Fibroblast of lung (primary cell): Measurements from ENCODE around the gene HAAO. TPM values are rescaled to one million over a fixed set of nuclear protein-coding genes. Genes with fewer than 3 reads are reported as not detected.

Source experiments
- DNase-seq, 2 donors: peaks; one replicate each; pipeline versions ENCODE4 v3.0.0 to v3.0.0-alpha.2; 2010; ENCODE audit warnings: low read depth in 2 of 2
- H2AFZ ChIP-seq: 2 replicates; pipeline ENCODE4 v1.5.1; 2012; ENCODE audit warnings: low read length, control low read depth, inconsistent platforms
- H3K27ac ChIP-seq: 2 replicates; pipeline ENCODE4 v1.5.1; 2011; ENCODE audit warnings: low read length, control low read depth; ENCODE audit not compliant: insufficient read depth
- H3K27me3 ChIP-seq: 2 replicates; pipeline ENCODE4 v1.5.1; 2011; ENCODE audit warnings: mild to moderate bottlenecking, low read length; ENCODE audit not compliant: control insufficient read depth, insufficient read depth
- H3K36me3 ChIP-seq: 2 replicates; pipeline ENCODE4 v1.5.1; 2011; ENCODE audit warnings: low read length; ENCODE audit not compliant: control insufficient read depth, insufficient read depth
- H3K4me1 ChIP-seq: 2 replicates; pipeline ENCODE4 v1.5.1; 2011; ENCODE audit warnings: low read length; ENCODE audit not compliant: control insufficient read depth, insufficient read depth; ENCODE audit errors: extremely low read depth
- H3K4me2 ChIP-seq: 2 replicates; pipeline ENCODE4 v1.5.1; 2011; ENCODE audit warnings: low read length, control low read depth; ENCODE audit not compliant: insufficient read depth; ENCODE audit errors: extremely low read depth
- H3K4me3 ChIP-seq, 4 experiments: fragments of 200-600 bp in 1 of 4; sonication (generic) in 1 of 4; replicated peaks in 1 of 4; 2 replicates each; pipeline ENCODE4 v1.5.1; 2011 to 2016; ENCODE audit warnings: low read length in 4 of 4, low read depth in 3 of 4, mild to moderate bottlenecking in 3 of 4, control low read depth in 2 of 4, inconsistent platforms in 1 of 4, mixed read lengths in 1 of 4; ENCODE audit not compliant: insufficient read depth in 1 of 4; ENCODE audit errors: control extremely low read depth in 1 of 4
- H3K79me2 ChIP-seq: 2 replicates; pipeline ENCODE4 v1.5.1; 2012; ENCODE audit warnings: mild to moderate bottlenecking, low read length, inconsistent platforms; ENCODE audit not compliant: control insufficient read depth, insufficient read depth
- H3K9ac ChIP-seq: 2 replicates; pipeline ENCODE4 v1.5.1; 2011; ENCODE audit warnings: mild to moderate bottlenecking, low read length, control low read depth; ENCODE audit not compliant: insufficient read depth
- H3K9me3 ChIP-seq: 2 replicates; pipeline ENCODE4 v1.5.1; 2012; ENCODE audit warnings: low read depth, low read length; ENCODE audit not compliant: control insufficient read depth, insufficient read depth
- H4K20me1 ChIP-seq: 2 replicates; pipeline ENCODE4 v1.5.1; 2011; ENCODE audit warnings: low read length; ENCODE audit not compliant: control insufficient read depth, insufficient read depth; ENCODE audit errors: extremely low read depth
- EZH2 ChIP-seq: IDR thresholded peaks from 2 replicates; pipeline ENCODE4 v1.5.1; 2012; ENCODE audit warnings: low read length, control low read depth, mild to moderate bottlenecking; ENCODE audit errors: missing control alignments
- polyA plus RNA-seq, 2 donors: library from polyadenylated mRNA; depleted of rRNA in 1 of 2; stranded (reverse) in 1 of 2; unstranded in 1 of 2; fragments of >200 nt; gene quantifications; 2 replicates each; pipeline ENCODE4 v1.2.1, GENCODE V29; 2011 to 2012; ENCODE audit warnings: missing spikeins in 1 of 2
- total RNA-seq: library from RNA; depleted of rRNA; stranded (reverse); fragments of >200 nt; gene quantifications from 2 replicates; pipeline ENCODE4 v1.2.1, GENCODE V29; 2014
- TF ChIP-seq, protein P1 (sequence below), 2 donors: IDR thresholded peaks in 1 of 2; conservative IDR thresholded peaks in 1 of 2; 1 replicate in 1 of 2; 2 replicates in 1 of 2; pipeline ENCODE4 v1.5.1; 2011 to 2012; ENCODE audit warnings: low read length in 2 of 2, control low read depth in 1 of 2, inconsistent platforms in 1 of 2, low read depth in 1 of 2, mild to moderate bottlenecking in 1 of 2

The HAAO gene
- total and polyA plus RNA-seq, 2 donors (not counting 1 experiment from before 2014, with no cell fraction given), result 0.58 to 4.1 TPM

DNA sequence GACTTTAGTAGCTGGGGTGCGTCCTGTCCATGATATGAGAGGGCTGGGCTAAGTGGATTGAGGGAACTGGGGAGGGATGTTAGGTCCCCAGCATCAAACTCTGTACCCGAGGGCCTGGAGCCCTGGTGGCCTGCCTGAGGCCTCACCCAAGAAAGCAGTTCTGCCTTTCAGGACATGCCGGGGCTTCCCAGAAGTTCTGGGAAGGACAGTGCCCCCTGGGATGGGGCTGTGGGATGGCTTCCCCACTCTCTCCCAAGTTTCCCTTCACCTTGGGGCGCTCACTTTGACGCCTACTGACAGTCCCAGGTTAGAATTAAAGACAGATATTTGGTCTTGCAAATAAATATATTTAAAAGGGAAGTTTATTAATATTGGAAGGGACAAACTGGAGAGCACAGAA is 30.2 kb downstream of the HAAO start:
- Histone ChIP-seq H3K36me3 (no peaks in the 10 kb centered on the region), H3K27ac (no peak overlapping the region), H3K4me2 (no peak overlapping the region), H3K9me3 (no peaks in the 10 kb centered on the region), H2AFZ (no peak overlapping the region), H4K20me1 (no peaks in the 10 kb centered on the region), H3K79me2 (no peaks in the 10 kb centered on the region), H3K27me3 (no peaks in the 10 kb centered on the region), H3K4me1 (no peaks in the 10 kb centered on the region), H3K9ac (no peak overlapping the region), H3K4me3 (no peak overlapping the region)
- TF ChIP-seq, protein P1, sequence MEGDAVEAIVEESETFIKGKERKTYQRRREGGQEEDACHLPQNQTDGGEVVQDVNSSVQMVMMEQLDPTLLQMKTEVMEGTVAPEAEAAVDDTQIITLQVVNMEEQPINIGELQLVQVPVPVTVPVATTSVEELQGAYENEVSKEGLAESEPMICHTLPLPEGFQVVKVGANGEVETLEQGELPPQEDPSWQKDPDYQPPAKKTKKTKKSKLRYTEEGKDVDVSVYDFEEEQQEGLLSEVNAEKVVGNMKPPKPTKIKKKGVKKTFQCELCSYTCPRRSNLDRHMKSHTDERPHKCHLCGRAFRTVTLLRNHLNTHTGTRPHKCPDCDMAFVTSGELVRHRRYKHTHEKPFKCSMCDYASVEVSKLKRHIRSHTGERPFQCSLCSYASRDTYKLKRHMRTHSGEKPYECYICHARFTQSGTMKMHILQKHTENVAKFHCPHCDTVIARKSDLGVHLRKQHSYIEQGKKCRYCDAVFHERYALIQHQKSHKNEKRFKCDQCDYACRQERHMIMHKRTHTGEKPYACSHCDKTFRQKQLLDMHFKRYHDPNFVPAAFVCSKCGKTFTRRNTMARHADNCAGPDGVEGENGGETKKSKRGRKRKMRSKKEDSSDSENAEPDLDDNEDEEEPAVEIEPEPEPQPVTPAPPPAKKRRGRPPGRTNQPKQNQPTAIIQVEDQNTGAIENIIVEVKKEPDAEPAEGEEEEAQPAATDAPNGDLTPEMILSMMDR (conservative IDR thresholded peaks at IDR 0.05 in 1 of 2, IDR thresholded peaks at IDR 0.05 in 1 of 2; ENCODE audit: low read depth in 1 of 2, low read length in 2 of 2), result no peak
- no peak for TF ChIP-seq EZH2
- DNase-seq, result no peak

DNA sequence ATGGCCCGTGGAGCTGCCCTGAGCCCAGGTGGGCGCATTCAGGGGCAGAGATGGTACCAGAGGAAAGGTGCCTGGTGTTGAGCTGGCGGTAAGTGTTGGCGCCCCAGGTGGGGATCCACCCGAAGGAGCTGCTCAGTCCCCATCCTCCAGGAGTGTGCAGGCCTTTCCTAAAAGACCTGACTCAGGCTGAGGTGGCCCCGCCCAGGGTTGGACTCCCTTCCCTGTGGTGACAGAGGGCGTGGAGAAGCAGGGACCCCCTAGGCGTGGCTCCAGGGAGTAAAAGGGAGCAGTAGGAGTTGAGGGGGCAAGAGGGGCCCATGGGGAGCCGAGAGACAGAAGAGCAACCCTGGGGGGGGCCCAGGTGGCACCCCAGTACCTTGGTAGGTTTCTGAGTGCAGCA is 30.8 kb downstream of the HAAO start:
- Histone ChIP-seq H3K9me3 (no peaks in the 10 kb centered on the region), H3K4me2 (no peak overlapping the region), H3K9ac (no peak overlapping the region), H3K27ac (no peak overlapping the region), H3K79me2 (no peaks in the 10 kb centered on the region), H4K20me1 (no peaks in the 10 kb centered on the region), H3K27me3 (no peaks in the 10 kb centered on the region), H3K36me3 (no peaks in the 10 kb centered on the region), H3K4me3 (no peak overlapping the region), H2AFZ (no peak overlapping the region), H3K4me1 (no peaks in the 10 kb centered on the region)
- no peak for DNase-seq
- TF ChIP-seq EZH2, result no peak
- TF ChIP-seq, protein P1 (conservative IDR thresholded peaks at IDR 0.05 in 1 of 2, IDR thresholded peaks at IDR 0.05 in 1 of 2; ENCODE audit: low read depth in 1 of 2, low read length in 2 of 2), result no peak

DNA sequence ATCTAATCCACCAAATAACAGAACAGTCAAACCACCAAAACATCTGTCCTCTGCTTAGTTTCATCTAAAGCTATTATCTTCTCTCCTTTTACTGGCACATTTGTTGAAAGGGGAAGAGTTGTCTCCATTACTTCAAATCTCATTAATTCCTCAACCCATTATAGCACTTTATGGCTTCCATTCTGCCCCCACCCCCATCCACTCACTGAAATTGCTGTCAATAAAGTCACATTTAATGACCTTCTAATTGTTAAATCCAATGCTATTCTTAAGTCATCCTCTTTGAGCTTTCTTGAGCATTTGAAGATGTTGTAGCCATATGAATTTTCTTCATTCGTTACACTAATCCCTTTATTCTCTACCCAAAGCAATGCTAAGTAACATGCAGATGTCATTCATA is 33.6 kb downstream of the HAAO start:
- Histone ChIP-seq H2AFZ (no peak overlapping the region), H3K4me1 (no peaks in the 10 kb centered on the region), H3K9me3 (no peaks in the 10 kb centered on the region)

More for the DNA sequence above, 33.6 kb downstream of the HAAO start:
- Histone ChIP-seq H3K27me3 (no peaks in the 10 kb centered on the region), H3K4me3 (no peak overlapping the region), H3K36me3 (no peaks in the 10 kb centered on the region), H3K4me2 (no peak overlapping the region), H4K20me1 (no peaks in the 10 kb centered on the region), H3K79me2 (no peaks in the 10 kb centered on the region), H3K27ac (no peak overlapping the region), H3K9ac (no peak overlapping the region)
- TF ChIP-seq EZH2, result no peak
- TF ChIP-seq, protein P1 (conservative IDR thresholded peaks at IDR 0.05 in 1 of 2, IDR thresholded peaks at IDR 0.05 in 1 of 2; ENCODE audit: low read depth in 1 of 2, low read length in 2 of 2), result no peak
- no peak for DNase-seq
